Activated CD4-positive, CD25-positive, alpha-beta regulatory T cell (primary cell): ENCODE measurements around the gene ADAM20.
"Not testable (repeated sequence)": the region's sequence is repeated elsewhere in the genome, so short reads cannot be mapped to it uniquely, and the experiment has no call there.

Source experiments
- DNase-seq, 4 experiments: peaks; one replicate each; lab custom pipeline; 2025; lab: John Stamatoyannopoulos, UW

The ADAM20 gene

DNA sequence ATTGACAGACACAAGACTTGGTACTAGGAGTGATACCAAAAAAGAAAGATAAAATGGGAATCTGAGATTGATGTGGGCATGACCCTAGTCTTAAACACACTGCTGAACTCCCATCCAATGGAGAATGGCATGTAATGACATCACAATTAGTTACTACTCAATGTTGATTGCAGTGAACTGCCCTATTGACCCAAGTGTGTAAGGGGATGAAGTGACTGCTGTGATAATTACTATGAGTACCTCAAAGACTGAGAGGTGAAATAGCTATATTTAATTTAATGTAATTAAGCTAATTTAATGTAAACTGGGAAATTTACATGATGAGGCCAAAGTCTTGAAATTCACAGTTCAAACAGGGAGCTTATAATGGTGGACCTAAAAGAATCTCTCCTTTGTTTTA, at the start of gene ADAM20:
Gene ADAM20 (minus strand): TSS at position 101 of the 400 bp plus-strand sequence. CDS start 10,247 bp downstream, outside the sequence.
- no peak for DNase-seq

DNA sequence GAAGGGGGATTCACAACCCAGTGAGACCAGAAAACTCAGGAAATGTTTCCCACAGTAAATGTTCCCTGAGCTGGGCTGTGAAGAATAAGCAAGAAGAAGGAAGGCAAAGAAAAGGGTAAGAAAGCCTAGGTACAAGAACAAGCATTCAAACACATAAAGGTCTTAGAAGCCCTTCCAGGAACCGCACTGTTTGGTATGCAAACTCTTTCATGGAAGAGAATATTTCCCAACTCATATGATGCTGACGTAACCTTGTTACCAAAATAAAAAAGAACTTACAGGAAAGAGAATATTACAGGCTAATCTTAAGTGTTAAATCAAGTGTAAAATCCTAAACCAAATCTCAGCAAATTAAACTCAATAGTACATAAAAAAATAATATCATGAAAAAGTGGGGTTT, 42.1 kb upstream of the ADAM20 start:
- no peak for DNase-seq

DNA sequence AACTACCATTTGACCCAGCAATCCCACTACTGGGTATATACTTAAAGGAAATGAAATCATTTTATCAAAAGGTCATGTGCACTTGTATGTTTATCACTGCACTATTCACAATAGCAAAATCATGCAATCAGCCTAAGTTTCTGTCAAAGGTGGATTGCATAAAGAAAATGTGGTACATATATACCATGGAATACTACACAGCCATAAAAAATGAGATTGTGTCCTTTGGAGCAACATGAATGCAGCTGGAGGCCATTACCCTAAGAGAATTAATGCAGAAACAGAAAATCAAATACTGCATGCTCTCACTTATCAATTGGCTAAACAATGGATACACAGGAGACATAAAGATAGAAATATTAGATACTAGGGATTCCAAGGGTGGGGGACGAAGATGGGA, 38.2 kb upstream of the ADAM20 start:
- no peak for DNase-seq

DNA sequence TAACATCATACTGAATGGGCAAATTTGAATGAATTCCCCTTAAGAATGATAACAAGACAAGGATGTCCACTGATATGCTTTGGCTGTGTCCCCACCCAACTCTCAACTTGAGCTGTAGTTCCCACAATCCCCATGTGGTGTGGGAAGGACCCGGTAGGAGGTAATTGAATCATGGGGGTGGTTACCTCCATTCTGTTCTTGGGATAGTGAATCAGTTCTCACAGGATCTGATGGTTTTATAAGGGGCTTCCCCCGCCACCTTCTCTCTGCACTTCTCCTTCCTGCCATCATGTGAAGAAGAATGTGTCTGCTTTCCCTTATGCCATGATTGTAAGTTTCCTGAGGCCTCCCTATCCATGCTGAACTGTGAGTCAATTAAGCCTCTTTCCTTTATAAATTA, 36.3 kb upstream of the ADAM20 start:
- no peak for DNase-seq

- DNase-seq: no peak
Observed at GRCh38 chr14:70567791-70568190, 33.0 kb upstream of the ADAM20 start.

GRCh38 chr14:70563869-70564268, 29.1 kb upstream of the ADAM20 start:
- no peak for DNase-seq

DNA sequence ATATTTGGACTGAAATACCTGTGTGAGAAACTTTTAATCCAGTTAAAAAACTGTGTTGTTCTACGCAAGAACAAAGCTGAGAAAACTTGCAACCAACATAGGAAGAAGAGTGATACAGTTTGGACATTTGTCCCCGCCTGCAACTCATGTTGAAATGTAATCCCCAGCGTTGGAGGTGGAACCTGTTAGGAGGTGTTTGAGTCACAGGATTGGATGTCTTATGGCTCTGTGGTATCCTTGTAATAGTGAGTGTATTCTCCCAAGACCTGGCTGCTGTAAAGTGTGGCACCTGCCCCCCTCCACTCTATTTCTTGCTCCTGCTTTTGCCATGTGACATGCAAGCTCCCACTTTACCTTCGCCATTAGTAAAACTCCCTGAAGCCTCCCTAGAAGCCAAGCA, 28.6 kb upstream of the ADAM20 start:
- DNase-seq: no peak

GRCh38 chr14:70558356-70558755, 23.6 kb upstream of the ADAM20 start:
- no peak for DNase-seq

DNA sequence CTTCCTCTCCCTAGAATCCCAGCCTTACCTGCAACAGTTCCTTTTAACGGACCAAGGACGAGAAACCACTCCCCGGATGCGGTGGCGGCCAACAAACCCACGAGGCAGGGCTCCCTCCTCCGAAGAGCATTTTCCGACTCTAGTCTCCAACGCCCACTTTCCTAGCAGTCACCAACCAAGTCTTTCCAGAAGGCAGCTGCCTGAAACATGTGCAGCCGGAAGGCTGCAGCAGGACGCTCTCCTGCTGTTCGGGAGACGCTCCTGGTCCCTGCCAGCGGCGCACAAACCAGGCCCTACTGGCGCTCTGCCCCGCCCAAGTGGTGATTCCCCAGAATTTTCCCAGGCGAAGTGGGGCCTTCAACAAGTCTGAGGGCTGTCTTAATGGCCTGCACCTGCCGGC, 21.1 kb upstream of the ADAM20 start:
- DNase-seq: no peak

DNA sequence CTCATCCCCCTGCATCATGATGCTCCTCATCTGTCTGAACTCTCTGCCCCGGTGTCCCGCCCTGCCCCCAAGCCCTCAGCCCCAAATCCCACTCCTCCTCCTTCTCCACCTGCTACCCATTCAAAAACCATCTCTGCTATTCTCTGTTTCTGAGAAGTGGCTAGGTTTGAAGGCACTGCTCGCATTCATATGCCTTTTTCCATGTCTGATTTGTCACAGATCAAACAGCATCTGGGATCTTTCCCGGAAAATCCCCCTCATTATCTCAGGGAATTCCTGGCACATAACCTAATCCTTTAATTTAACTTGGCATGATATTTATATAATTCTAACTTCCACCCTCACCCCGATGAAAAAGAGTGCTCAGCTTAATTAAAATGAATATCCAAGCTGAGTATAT, 3.3 kb upstream of the ADAM20 start:
- no peak for DNase-seq

GRCh38 chr14:70536830-70537229, 2.0 kb upstream of the ADAM20 start:
- DNase-seq: no peak

GRCh38 chr14:70530417-70530816, 4.4 kb downstream of the ADAM20 start:
- DNase-seq: no peak

- DNase-seq: no peak
Observed at GRCh38 chr14:70527501-70528105, 7.2 kb downstream of the ADAM20 start.

DNA sequence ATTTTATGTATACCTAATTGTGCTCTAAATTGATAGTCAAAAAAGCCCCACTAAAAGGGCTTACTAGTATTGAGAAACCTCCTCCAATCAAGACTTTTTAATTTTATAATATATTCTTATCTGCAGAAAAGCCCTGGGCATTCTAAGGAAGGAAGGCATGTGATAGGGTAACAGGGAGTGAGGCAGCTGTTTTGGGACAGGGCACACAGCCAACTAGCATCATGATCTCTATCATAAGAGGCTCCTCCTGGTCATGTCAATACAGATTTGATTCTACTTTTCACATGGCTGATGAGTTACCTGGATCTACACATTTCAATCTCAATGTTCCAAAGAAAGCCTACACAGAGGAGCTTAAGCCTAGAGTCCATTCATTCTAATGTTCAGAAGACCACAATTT, 9.1 kb downstream of the ADAM20 start:
- no peak for DNase-seq

DNA sequence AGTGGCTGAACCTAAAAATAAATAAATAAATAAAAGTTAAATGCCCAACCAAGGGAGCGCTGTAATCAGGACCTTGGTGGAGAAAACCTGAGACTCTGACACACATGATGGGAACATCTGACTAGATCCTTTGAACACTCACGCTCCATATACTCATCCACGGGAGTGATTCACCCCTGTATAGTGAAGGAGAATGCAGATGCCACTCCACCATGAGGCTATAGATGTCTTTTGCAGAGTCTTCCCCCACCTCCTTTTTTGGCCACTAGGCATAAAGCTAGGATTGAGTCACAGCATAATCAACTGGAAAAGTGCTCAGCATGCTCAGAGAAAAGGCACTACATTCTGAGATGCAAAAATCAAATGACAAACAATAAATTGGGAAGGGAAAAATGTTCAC, 19.0 kb downstream of the ADAM20 start:
- no peak for DNase-seq

GRCh38 chr14:70514168-70515069, 20.4 kb downstream of the ADAM20 start:
- no peak for DNase-seq

- DNase-seq: no peak
Observed at GRCh38 chr14:70498191-70498590, 36.6 kb downstream of the ADAM20 start.

DNA sequence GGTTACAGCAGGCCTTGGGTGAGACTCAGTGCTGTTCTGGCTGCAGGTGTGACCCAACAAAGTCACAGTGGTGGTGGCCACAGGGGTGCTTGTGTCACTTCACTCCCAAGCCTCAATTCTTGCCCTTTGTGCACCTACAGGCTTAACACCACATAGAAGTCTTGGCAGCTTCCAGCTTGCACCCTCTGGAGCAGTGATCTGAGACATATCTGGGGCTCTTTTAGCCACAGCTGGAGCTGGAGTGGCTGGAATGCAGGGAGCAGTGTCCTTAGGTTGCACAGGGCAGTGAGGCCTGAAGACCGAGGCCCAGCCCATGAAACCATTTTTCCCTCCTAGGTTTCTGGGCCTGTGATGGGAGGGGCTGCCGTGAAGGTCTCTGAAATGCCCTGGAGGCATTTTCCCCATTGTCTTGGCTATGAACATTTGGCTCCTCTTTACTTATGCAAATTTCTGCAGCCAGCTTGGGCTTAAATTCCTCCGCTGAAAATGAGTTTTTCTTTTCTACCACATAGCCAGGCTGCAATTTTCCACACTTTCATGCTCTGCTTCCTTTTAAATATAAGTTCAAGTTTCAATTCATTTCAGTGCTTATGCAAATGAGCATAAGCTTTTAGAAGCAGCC, 45.1 kb downstream of the ADAM20 start:
- no peak for DNase-seq

DNA sequence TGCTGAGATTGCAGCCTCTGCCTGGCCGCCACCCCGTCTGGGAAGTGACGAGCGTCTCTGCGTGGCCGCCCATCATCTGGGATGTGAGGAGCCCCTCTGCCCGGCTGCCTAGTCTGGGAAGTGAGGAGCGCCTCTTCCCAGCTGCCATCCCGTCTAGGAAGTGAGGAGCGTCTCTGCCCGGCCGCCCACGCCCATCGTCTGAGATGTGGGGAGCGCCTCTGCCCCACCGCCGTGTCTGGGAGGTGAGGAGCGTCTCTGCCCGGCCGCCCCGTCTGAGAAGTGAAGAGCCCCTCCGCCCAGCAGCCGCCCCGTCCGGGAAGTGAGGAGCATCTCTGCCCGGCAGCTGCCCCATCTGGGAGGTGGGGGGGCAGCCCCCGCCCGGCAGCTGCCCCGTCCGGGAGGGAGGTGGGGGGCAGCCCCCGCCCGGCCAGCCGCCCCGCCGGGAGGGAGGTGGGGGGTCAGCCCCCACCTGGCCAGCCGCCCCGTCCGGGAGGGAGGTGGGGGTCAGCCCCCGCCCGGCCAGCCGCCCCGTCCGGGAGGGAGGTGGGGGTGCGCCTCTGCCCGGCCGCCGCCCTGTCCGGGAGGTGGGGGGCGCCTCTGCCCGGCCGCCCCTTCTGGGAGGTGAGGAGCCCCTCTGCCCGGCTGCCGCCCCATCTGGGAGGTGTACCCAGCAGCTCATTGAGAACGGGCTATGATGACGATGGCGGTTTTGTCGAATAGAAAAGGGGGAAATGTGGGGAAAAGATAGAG, 57.3 kb downstream of the ADAM20 start:
- DNase-seq: not testable (repeated sequence)

DNA sequence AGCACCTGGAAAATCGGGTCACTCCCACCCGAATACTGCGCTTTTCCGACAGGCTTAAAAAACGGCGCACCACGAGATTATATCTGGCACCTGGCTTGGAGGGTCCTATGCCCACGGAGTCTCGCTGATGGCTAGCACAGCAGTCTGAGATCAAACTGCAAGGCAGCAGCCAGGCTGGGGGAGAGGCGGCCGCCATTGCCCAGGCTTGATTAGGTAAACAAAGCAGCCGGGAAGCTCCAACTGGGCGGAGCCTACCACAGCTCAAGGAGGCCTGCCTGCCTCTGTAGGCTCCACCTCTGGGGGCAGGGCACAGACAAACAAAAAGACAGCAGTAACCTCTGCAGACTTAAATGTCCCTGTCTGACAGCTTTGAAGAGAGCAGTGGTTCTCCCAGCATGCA, 59.3 kb downstream of the ADAM20 start:
- not testable (repeated sequence) for DNase-seq

DNA sequence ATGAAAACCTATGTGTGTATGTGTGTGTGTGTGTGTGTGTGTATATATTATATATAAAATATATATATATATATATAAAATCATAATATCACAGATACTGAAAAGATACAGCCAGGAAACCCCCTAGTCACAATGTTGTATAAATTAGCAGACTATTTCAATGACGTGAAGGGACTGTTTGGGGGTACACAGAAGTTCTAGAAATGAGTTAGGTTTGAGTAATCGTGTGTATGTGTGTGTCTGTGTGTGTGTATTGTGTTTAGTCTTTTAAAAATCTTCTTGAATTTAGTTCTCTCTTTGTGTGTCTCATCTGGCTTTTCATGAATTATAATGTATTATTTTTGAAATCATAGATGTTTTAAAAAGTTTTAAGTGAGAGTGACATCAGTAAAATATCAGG, 61.0 kb downstream of the ADAM20 start:
- no peak for DNase-seq
